Kidney (tissue), 14 donors: ENCODE measurements around the gene FBXO34. TPM values are rescaled to one million over a fixed set of nuclear protein-coding genes. Genes with fewer than 3 reads are reported as not detected.

Experiments
- DNase-seq, 5 donors: peaks; one replicate each; pipeline ENCODE4 v3.0.0-alpha.2; 2013 to 2020
- FAIRE-seq: peaks from 2 replicates; lab custom pipeline; 2012; peaks lifted over from hg19 to GRCh38; lab: Jason Lieb, UNC
- H3K27ac ChIP-seq, 2 donors: one replicate each; pipeline ENCODE4 v1.7.0; 2013; ENCODE audit warnings: low read depth in 2 of 2, low read length in 2 of 2, inconsistent platforms in 1 of 2
- H3K27me3 ChIP-seq: one replicate; pipeline ENCODE4 v1.7.1; 2013; ENCODE audit warnings: low read length, inconsistent platforms; ENCODE audit not compliant: control insufficient read depth, insufficient read depth
- H3K36me3 ChIP-seq, 3 donors: one replicate each; pipeline versions ENCODE4 v1.7.0 to v1.7.1; 2013; ENCODE audit warnings: low read length in 3 of 3, control low read depth in 1 of 3, inconsistent platforms in 1 of 3; ENCODE audit not compliant: insufficient read depth in 3 of 3, control insufficient read depth in 2 of 3
- H3K4me1 ChIP-seq, 3 donors: one replicate each; pipeline versions ENCODE4 v1.7.0 to v1.7.1; 2013; ENCODE audit warnings: low read length in 3 of 3, inconsistent platforms in 1 of 3, low read depth in 1 of 3; ENCODE audit not compliant: control insufficient read depth in 2 of 3, insufficient read depth in 2 of 3
- H3K4me3 ChIP-seq, 3 donors: one replicate each; pipeline versions ENCODE4 v1.7.0 to v1.8.1; 2013; ENCODE audit warnings: low read length in 3 of 3, control low read depth in 1 of 3, inconsistent platforms in 1 of 3
- H3K9ac ChIP-seq, 3 donors: one replicate each; pipeline versions ENCODE4 v1.7.0 to v1.7.1; 2013; ENCODE audit warnings: low read length in 3 of 3, control low read depth in 1 of 3, inconsistent platforms in 1 of 3
- H3K9me3 ChIP-seq, 3 donors: one replicate each; pipeline versions ENCODE4 v1.7.0 to v1.7.1; 2013; ENCODE audit warnings: low read length in 3 of 3, control low read depth in 1 of 3, inconsistent platforms in 1 of 3; ENCODE audit not compliant: control insufficient read depth in 2 of 3, insufficient read depth in 1 of 3
- intact Hi-C: fragments of 100-400 bp; cut with DNase I; formaldehyde crosslinking; loops from one replicate; pipeline ENCODE4 v1.11.1; 2022
- polyA plus RNA-seq: library from polyadenylated mRNA; stranded (reverse); fragments of 350-450 nt; fragmentation: Illumina TruSeq; extraction: RNeasy Lipid Tissue Mini Kit (QIAGEN cat#74804); gene quantifications from one replicate; pipeline ENCODE4 v1.2.3, GENCODE V29; 2014; ENCODE audit warnings: low read depth, low replicate concordance; ENCODE audit not compliant: insufficient read depth
- total RNA-seq: library from RNA; stranded (reverse); fragmentation: NEBNext Ultra II Directional; extraction: Animal tissue kit (Norgen Biotek cat#: 25700); gene quantifications from one replicate; pipeline ENCODE4 v1.2.1, GENCODE V29; 2021
- TF ChIP-seq, protein P1 (sequence below): IDR thresholded peaks from 3 replicates; pipeline ENCODE4 v1.5.1; 2012; ENCODE audit warnings: mild to moderate bottlenecking, moderate library complexity, borderline replicate concordance; ENCODE audit not compliant: insufficient read depth; ENCODE audit errors: extremely low read depth
- donor health status: control.
- donor health status: control.
- donor health status: control.
- donor health status: control.
- donor health status: control.
- donor health status: DM: yes; HTN: yes; CAD: no.
- donor health status: Normal renal cell carcinoma (clear cell type).

Gene FBXO34
- total and polyA plus RNA-seq, 2 donors from 2014 or later, result 12.8 to 38.5 TPM

DNA sequence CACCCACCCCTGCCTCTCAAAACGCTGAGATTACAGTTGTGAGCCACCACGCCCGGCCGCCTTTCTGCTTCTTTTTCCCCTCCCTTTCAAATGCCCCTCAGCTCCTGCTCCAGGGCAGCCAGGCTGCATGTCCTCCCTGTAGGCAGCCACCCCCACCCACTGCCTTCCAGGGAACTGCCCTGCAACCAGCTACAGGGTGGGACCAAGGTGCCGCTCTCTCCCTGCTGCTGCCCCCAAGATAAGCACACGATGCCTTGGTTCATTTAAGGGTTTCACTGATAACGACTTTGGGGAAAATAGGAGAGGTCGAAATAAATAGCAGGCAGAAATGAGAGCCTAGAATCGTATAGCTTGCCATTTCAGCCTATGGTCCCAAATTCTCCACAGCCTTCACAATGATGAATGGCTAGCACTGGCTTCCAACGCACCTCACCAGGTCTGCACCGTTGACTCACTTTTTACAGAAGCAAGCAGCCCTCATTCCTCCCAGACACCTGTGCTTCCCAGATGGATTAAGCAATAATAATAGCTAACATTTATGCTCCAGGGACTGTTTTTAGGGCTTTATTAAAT lies 99.7 kb downstream of the FBXO34 start:
- intact Hi-C loops, result no loop called here
- no peaks in the 10 kb centered on the region for H3K27me3 ChIP-seq
- H3K27ac ChIP-seq, result no peak overlapping the region
- H3K4me1 ChIP-seq, result no peaks in the 10 kb centered on the region
- H3K9ac ChIP-seq, result no peak overlapping the region
- H3K36me3 ChIP-seq, result peaks cover under 1 to 6% (median 5%) of the 10 kb centered on the region in 3 donors
- H3K4me3 ChIP-seq, result no peak overlapping the region
- FAIRE-seq (no peak), DNase-seq (no peak)
- TF ChIP-seq, protein P1, sequence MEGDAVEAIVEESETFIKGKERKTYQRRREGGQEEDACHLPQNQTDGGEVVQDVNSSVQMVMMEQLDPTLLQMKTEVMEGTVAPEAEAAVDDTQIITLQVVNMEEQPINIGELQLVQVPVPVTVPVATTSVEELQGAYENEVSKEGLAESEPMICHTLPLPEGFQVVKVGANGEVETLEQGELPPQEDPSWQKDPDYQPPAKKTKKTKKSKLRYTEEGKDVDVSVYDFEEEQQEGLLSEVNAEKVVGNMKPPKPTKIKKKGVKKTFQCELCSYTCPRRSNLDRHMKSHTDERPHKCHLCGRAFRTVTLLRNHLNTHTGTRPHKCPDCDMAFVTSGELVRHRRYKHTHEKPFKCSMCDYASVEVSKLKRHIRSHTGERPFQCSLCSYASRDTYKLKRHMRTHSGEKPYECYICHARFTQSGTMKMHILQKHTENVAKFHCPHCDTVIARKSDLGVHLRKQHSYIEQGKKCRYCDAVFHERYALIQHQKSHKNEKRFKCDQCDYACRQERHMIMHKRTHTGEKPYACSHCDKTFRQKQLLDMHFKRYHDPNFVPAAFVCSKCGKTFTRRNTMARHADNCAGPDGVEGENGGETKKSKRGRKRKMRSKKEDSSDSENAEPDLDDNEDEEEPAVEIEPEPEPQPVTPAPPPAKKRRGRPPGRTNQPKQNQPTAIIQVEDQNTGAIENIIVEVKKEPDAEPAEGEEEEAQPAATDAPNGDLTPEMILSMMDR, result no peak
- no peaks in the 10 kb centered on the region for H3K9me3 ChIP-seq

DNA sequence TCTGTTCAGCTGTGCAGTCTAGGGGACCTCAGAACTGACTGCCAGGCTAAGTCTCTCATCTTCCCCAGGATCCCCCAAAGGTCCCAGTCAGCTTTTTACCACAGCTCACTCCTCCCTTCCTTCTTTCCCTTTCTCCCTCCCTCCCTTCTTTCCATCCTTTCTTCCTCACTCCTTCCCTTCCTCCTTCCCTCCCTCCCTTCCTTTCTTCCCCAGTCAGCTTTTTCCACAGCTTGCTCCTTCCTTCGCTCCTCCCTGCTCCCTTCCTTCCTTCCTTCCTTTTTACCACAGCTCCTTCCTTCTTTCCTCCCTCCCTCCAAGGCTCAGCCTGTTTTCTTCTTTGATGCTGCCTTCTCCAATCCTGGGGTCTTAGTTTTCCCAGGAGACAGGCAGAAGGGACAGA lies 101.2 kb downstream of the FBXO34 start:
- Histone ChIP-seq H3K36me3 (peaks cover 6 to 15% (median 13%) of the 10 kb centered on the region in 3 donors), H3K4me1 (no peaks in the 10 kb centered on the region), H3K9me3 (no peaks in the 10 kb centered on the region), H3K9ac (no peak overlapping the region), H3K4me3 (no peak overlapping the region), H3K27me3 (no peaks in the 10 kb centered on the region), H3K27ac (no peak overlapping the region)
- TF ChIP-seq, protein P1, result no peak
- DNase-seq (no peak), FAIRE-seq (no peak)
- intact Hi-C loops, result no loop called here

DNA sequence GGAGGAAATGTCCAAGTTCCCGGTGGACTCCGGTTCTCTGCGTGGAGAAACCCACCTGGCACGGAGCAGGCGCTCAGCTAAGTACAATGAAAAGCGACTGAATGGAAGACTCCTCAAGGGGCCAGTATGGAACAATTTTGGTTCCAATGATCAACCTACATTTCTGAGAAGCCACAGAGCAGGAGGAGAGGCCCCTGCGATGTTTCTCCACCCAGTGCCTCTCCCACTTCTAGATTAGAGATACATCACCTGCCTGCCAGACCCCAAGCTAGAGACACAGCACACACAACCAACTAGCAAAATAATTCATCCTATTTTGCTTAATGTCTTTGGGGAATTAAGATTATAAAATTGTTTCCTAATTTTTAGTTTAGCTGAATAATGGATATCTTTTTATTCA lies 101.6 kb downstream of the FBXO34 start:
- no peaks in the 10 kb centered on the region for H3K27me3 ChIP-seq
- no peak overlapping the region for H3K27ac ChIP-seq
- no peaks in the 10 kb centered on the region for H3K9me3 ChIP-seq
- TF ChIP-seq, protein P1, result no peak
- FAIRE-seq (no peak), DNase-seq (no peak)
- no peak overlapping the region for H3K4me3 ChIP-seq
- peaks cover 6 to 17% (median 15%) of the 10 kb centered on the region in 3 donors for H3K36me3 ChIP-seq
- intact Hi-C loops, result no loop called here
- H3K4me1 ChIP-seq, result no peaks in the 10 kb centered on the region
- H3K9ac ChIP-seq, result no peak overlapping the region
